Ovary (tissue), 9 donors: Measurements from ENCODE around the gene MIGA1. TPM values are rescaled to one million over a fixed set of nuclear protein-coding genes. Genes with fewer than 3 reads are reported as not detected.
"Not testable (repeated sequence)": the region's sequence is repeated elsewhere in the genome, so short reads cannot be mapped to it uniquely, and the experiment has no call there.

ENCODE experiments used
- DNase-seq, 5 donors: peaks; one replicate each; pipeline ENCODE4 v3.0.0-alpha.2; 2019 to 2020
- H3K27ac ChIP-seq, 2 donors: fragments of 200-600 bp; one replicate each; pipeline versions ENCODE4 v1.5.1 to v1.8.0; 2019 to 2022
- H3K27me3 ChIP-seq: fragments of 200-600 bp; one replicate; pipeline ENCODE4 v1.8.0; 2022
- H3K36me3 ChIP-seq: fragments of 200-600 bp; sonication (generic); one replicate; pipeline ENCODE4 v1.5.1; 2019
- H3K4me1 ChIP-seq: one replicate; pipeline ENCODE4 v1.8.1; 2013; ENCODE audit warnings: mild to moderate bottlenecking, moderate library complexity; ENCODE audit not compliant: insufficient read depth
- H3K4me3 ChIP-seq: fragments of 200-600 bp; sonication (generic); one replicate; pipeline ENCODE4 v1.5.1; 2017
- H3K9me3 ChIP-seq, 2 donors: fragments of 200-600 bp in 1 of 2; sonication (generic) in 1 of 2; one replicate each; pipeline versions ENCODE4 v1.5.1 to v1.8.1; 2013 to 2019; ENCODE audit warnings: mild to moderate bottlenecking in 1 of 2, moderate library complexity in 1 of 2
- EP300 ChIP-seq: sonication (generic); formaldehyde crosslinking; IDR thresholded peaks from one replicate; pipeline ENCODE4 v1.6.1; 2017; ENCODE audit warnings: antibody characterized with exemption
- POLR2A ChIP-seq: fragments of 450-650 bp; IDR thresholded peaks from one replicate; pipeline ENCODE4 v1.6.1; 2017; ENCODE audit warnings: antibody characterized with exemption, mild to moderate bottlenecking, moderate library complexity
- WGBS, 3 donors: extraction: QIAGEN DNeasy Blood & Tissue Kit in 1 of 3; methylation state at CpG; one replicate each; pipeline versions ENCODE4 v1.1.5 to v1.1.7; 2013 to 2017; 5-methylcytosine and 5-hydroxymethylcytosine counted together
- intact Hi-C, 4 donors: fragments of 100-400 bp; cut with DNase I; formaldehyde crosslinking; loops; one replicate each; pipeline versions ENCODE4 v1.11.0 to v1.15.1; 2022 to 2023
- polyA plus RNA-seq, 2 donors: library from polyadenylated mRNA; stranded (reverse); fragments of 200-250 nt in 1 of 2; fragments of 350-450 nt in 1 of 2; fragmentation: Illumina TruSeq in 1 of 2; extraction: RNeasy Lipid Tissue Mini Kit (QIAGEN cat#74804) in 1 of 2; gene quantifications; one replicate each; pipeline ENCODE4 v1.2.3, GENCODE V29; 2013 to 2014
- total RNA-seq, 7 donors: library from RNA; depleted of rRNA in 2 of 7; stranded (reverse); fragments of >200 nt in 2 of 7; fragmentation: NEBNext Ultra II Directional in 3 of 7; extraction: Animal tissue kit (Norgen Biotek cat#: 25700) in 3 of 7; gene quantifications; one replicate each; pipeline versions ENCODE4 v1.1.0 to v1.2.4, GENCODE V29; 2016 to 2023
- TF ChIP-seq, protein P1 (sequence below), 3 donors: fragments of 450-650 bp in 2 of 3; fragments of 200-600 bp in 1 of 3; IDR thresholded peaks; one replicate each; pipeline versions ENCODE4 v1.5.1 to v1.8.0; 2016 to 2022; ENCODE audit warnings: antibody characterized with exemption in 3 of 3, mild to moderate bottlenecking in 1 of 3
- donor health status: DM: no; HTN: no; CAD: no; lungs with moderate emphysema.
- donor health status: DM: no; HTN: no; CAD: no.
- donor health status: Bipolar disorder and iron deficiency.
- donor health status: DM: yes; HTN: yes; CAD: no.
- donor health status: DM: no; HTN: no; CAD: no.
- donor health status: DM: yes; HTN: yes; CAD: no.

Gene MIGA1
- total and polyA plus RNA-seq, 9 donors = 6.5 to 24.0 (median 18.2) TPM

DNA sequence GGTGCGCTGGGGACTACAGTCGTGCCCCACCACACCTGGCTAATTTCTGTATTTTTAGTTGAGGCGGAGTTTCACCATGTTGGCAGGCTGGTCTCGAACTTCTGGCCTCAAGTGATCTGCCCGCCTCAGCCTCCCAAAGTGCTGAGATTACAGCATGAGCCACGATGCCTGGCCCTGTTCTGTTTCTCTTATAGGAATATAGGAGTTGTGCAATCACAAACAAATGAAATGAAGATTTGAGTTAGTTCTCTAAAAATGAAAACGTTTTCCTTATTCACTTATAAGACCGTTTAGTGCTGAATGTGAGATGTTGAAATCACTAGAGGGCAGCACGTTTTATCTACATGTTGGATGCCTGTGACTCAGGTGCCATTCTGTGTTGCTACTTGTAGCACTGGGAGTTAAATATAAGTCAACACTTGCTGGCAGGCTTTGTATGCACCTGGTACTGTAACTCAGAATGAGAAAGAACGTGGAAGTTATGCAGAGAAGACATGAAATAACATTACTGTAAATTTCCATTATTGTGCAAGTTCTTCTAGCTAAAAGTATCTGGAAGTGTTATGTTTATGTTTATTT, 45.8 kb downstream of the MIGA1 start:
- H3K36me3 ChIP-seq = no peaks in the 10 kb centered on the region
- no peak for DNase-seq
- H3K27me3 ChIP-seq = no peaks in the 10 kb centered on the region
- intact Hi-C loops = no loop called here
- H3K4me3 ChIP-seq = no peak overlapping the region
- 55 to 62% (median 60%) methylated on average over 10 of the region's 10 CpGs for WGBS, 3 donors
- no peaks in the 10 kb centered on the region for H3K9me3 ChIP-seq
- TF ChIP-seq, protein P1, sequence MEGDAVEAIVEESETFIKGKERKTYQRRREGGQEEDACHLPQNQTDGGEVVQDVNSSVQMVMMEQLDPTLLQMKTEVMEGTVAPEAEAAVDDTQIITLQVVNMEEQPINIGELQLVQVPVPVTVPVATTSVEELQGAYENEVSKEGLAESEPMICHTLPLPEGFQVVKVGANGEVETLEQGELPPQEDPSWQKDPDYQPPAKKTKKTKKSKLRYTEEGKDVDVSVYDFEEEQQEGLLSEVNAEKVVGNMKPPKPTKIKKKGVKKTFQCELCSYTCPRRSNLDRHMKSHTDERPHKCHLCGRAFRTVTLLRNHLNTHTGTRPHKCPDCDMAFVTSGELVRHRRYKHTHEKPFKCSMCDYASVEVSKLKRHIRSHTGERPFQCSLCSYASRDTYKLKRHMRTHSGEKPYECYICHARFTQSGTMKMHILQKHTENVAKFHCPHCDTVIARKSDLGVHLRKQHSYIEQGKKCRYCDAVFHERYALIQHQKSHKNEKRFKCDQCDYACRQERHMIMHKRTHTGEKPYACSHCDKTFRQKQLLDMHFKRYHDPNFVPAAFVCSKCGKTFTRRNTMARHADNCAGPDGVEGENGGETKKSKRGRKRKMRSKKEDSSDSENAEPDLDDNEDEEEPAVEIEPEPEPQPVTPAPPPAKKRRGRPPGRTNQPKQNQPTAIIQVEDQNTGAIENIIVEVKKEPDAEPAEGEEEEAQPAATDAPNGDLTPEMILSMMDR (IDR thresholded peaks at IDR 0.05) = no peak
- TF ChIP-seq POLR2A (no peak), EP300 (no peak)
- H3K27ac ChIP-seq = no peak overlapping the region
- H3K4me1 ChIP-seq = no peaks in the 10 kb centered on the region

DNA sequence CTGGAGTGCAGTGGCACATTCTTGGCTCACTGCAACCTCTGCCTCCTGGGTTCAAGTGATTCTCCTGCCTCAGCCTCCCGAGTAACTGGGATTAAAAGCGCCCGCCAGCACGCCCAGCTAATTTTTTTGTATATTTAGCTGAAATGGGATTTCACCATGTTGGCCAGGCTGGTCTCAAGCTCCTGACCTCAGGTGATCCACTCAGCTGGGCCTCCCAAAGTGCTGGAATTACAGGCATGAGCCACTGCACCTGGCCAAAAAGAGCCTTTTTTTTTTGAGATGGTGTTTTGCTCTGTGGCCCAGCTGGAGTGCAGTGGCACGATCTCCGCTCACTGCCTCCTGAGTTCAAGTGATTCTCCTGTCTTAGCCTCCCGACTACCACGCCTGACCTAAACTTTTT, 47.4 kb downstream of the MIGA1 start:
- H3K9me3 ChIP-seq, H3K27ac ChIP-seq, intact Hi-C loops, DNase-seq, H3K4me3 ChIP-seq, H3K27me3 ChIP-seq, H3K36me3 ChIP-seq, H3K4me1 ChIP-seq: not testable (repeated sequence)
- 97 to 98% (median 98%) methylated on average over 8 of the region's 8 CpGs for WGBS, 3 donors

- no peaks in the 10 kb centered on the region for H3K9me3 ChIP-seq
- intact Hi-C loops = no loop called here
- peaks cover 2% of the 10 kb centered on the region for H3K4me1 ChIP-seq
- no peaks in the 10 kb centered on the region for H3K36me3 ChIP-seq
- TF ChIP-seq, protein P1 (IDR thresholded peaks at IDR 0.05) = no peak
- TF ChIP-seq POLR2A (no peak), EP300 (no peak)
- H3K4me3 ChIP-seq = no peak overlapping the region
- WGBS, 3 donors = 95 to 99% (median 95%) methylated on average over 1 of the region's 1 CpG
- H3K27me3 ChIP-seq = no peaks in the 10 kb centered on the region
- no peak for DNase-seq
- no peak overlapping the region for H3K27ac ChIP-seq
Observed at GRCh38 chr1:77828098-77828497, 48.6 kb downstream of the MIGA1 start.

DNA sequence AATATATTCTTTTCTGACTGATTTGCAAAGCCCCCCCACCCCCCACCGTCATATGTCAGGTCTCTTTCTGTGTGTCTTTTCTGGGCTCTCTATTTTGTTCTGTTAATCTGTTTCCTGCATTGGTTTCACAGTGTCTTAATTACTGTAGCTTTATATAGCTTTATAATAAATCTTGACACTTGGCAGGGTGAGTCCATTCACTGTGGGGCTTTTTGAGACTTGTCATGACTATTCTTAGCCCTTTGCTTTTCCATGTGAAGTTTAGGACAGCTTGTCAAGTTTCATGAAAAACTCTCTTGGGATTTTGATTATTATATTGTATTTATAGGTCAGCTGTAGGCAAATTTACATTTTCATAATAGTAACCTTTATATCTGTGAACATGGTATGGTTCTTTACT, 50.4 kb downstream of the MIGA1 start:
- TF ChIP-seq, protein P1 (IDR thresholded peaks at IDR 0.05) = no peak
- TF ChIP-seq POLR2A (no peak), EP300 (no peak)
- 82 to 95% (median 92%) methylated on average over 1 of the region's 1 CpG for WGBS, 3 donors
- Histone ChIP-seq H3K36me3 (no peaks in the 10 kb centered on the region), H3K4me1 (peaks cover 2% of the 10 kb centered on the region), H3K9me3 (no peaks in the 10 kb centered on the region), H3K4me3 (no peak overlapping the region), H3K27ac (no peak overlapping the region), H3K27me3 (no peaks in the 10 kb centered on the region)
- intact Hi-C loops = no loop called here
- no peak for DNase-seq

GRCh38 chr1:77830946-77831345, 51.5 kb downstream of the MIGA1 start:
- no peaks in the 10 kb centered on the region for H3K27me3 ChIP-seq
- TF ChIP-seq POLR2A = no peak
- TF ChIP-seq, protein P1 (IDR thresholded peaks at IDR 0.05) = no peak
- no peak for TF ChIP-seq EP300
- no peaks in the 10 kb centered on the region for H3K9me3 ChIP-seq
- DNase-seq = no peak
- H3K36me3 ChIP-seq = no peaks in the 10 kb centered on the region
- intact Hi-C loops = no loop called here
- peaks cover 2% of the 10 kb centered on the region for H3K4me1 ChIP-seq
- no peak overlapping the region for H3K27ac ChIP-seq
- 74 to 83% (median 80%) methylated on average over 3 of the region's 3 CpGs for WGBS, 3 donors
- no peak overlapping the region for H3K4me3 ChIP-seq
